Urothelium cell line (cell line): ENCODE data around the gene GALNT18.
A peak's percentile ranks its signal among the peaks of the same experiment; 100 is the strongest.
"Not testable (repeated sequence)": the region's sequence is repeated elsewhere in the genome, so short reads cannot be mapped to it uniquely, and the experiment has no call there.

Source experiments
- DNase-seq: peaks from one replicate; pipeline ENCODE4 v3.0.0; 2011; ENCODE audit warnings: low spot score, mixed read lengths
- FAIRE-seq: peaks from 2 replicates; lab custom pipeline; 2011; peaks lifted over from hg19 to GRCh38; lab: Jason Lieb, UNC

Gene GALNT18

DNA sequence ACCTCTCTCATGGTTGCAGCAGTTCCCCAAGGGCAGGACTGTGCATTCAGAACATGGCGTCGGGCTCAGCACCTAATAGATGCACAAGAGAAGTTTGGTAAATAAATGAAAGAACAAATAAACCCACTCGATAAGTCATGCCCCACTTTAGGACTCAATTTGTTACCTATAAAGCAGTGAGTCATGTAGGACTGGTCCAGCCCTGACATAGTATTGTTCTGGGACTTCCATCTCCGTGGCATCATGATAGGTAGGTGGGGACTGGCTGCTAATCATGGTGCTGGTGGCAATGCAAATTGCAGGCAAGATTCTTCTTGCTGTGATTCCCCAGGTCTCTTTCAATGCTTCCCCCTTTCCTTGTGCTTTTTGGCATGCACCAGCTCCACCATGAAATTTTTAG, 150.6 kb downstream of the GALNT18 start:
- DNase-seq, result no peak
- FAIRE-seq, result no peak

DNA sequence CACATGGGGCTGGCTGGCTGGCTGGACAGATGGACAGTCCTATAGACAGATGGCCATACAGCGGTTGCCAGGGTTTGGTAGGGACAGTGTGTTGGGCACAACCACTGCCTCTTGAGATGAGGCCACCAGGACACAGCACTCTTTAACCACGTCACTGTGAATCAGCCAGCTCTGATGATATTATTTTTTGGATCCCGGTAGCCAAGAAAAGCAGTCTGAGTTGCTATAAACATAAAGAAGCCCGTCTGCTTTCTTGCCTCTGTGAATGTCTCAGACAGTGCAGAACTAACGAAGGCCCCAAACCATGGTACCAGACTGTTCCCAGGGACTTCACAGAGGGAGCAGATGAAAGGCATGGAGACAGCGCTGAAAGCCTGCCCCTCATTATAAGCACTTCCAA, 152.9 kb downstream of the GALNT18 start:
- FAIRE-seq (no peak), DNase-seq (no peak)

DNA sequence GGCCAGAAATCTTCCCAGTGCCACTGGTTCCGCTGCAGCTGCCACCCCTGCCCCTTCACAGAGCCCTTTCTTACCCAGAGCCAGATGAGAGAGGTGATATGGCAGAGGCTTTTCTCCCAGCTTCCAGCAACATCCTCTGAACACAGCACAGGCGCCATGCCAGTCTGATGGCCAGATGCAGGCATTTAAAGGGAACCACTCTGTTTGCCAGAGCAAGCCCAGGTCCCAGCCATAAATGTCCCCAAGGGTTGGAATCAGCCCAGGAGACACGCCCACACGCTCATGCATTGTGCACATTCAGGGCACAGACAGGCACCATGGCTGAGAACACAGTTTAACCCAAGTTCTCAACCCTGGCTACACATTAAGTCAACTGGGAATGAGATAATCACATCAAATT, 154.5 kb downstream of the GALNT18 start:
- no peak for DNase-seq
- no peak for FAIRE-seq

DNA sequence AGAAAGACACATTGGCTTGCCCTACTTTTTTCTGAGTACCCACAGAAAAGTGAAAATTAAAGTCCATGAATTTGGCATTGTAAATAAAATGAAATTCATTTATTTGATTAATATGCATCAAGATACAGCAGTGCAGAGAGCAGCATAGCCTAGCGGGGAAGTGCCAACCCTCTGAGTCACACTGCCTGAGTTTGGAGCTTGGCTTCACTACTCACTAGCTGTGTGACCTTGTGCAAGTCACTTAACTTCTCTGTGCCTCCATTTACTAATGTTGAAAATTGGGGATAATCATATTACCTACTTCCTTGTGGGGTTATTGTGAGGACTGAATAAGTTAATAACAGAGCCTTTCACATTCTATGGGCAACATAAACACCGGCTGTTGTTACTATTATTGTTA, 157.2 kb downstream of the GALNT18 start:
- FAIRE-seq, result no peak
- DNase-seq, result no peak

DNA sequence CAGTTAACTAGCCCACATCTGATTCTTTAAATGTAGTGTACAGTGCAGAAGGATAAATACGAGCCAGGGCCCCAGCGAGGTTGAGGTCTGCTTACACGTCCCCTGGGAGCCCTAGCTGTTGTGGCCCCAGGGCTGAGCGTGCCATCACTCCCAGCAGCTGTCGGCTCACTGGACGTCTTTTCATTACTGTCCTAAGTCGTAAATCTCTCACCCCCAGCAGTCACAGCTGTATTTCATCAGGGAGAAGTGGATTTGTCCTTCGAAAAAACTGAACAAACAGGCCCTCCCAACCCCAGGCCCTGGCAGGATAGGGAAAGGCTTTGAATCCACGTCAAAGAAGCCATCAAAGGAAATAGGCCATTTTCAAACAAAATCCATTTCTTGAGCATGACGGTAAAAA, 158.4 kb downstream of the GALNT18 start:
- FAIRE-seq (no peak), DNase-seq (no peak)

DNA sequence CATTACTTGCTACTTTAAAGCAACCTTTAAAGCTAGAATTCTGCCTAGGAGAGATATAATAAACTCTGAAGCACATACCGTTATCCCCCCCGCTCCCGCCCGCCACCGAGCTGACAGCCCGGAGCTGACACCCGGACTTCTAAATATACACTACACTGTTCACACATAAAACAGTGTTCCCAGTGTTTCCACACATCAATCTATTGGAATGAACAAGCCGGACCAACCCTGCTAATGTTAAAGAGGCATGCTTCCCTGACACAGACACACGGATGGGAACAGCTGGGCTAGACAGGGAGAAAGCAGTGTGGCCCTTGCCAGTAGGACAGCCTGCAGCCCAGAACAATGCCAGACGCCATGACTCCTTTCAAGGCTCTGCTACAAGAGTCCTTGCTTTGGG, 160.3 kb downstream of the GALNT18 start:
- no peak for FAIRE-seq
- no peak for DNase-seq

DNA sequence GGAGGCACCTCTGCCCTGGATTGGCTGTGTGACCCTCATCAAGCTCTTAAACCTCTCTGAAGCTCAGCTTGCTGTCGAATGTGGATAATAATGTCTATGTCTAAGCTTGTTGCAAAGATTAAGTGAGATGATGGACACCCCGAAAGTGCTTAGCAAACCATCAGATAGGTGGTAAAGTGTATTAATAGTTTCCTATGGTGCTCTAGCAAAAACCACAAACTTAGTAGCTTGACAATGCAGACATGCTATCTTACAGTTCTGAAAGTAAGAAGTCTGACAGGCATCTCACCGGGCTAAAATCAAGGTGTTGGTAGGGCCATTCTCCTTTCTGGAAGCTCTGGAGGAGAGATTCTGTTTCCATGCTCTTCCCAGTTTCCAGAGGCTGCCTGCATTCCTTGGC, 162.2 kb downstream of the GALNT18 start:
- FAIRE-seq (no peak), DNase-seq (no peak)

DNA sequence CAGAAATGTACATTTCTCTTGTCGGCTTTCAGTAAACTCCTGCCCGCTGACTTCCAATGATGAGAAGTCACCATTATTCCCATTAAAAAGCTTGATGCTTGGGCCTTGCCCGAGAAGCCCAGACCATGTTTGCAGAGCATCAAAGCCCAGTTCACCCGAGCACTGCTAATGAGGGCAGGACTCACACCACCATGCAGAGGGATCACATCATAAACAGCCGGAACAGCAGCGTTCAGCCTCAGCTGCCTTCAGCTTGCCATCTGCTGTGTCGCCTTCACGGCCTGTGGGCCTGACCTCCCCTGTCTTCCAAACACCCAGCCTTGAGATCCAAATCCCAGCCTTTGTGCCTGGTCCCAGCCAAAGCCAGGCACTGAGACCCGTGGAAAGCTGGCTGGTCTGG, 163.3 kb downstream of the GALNT18 start:
- DNase-seq (no peak), FAIRE-seq (no peak)

DNA sequence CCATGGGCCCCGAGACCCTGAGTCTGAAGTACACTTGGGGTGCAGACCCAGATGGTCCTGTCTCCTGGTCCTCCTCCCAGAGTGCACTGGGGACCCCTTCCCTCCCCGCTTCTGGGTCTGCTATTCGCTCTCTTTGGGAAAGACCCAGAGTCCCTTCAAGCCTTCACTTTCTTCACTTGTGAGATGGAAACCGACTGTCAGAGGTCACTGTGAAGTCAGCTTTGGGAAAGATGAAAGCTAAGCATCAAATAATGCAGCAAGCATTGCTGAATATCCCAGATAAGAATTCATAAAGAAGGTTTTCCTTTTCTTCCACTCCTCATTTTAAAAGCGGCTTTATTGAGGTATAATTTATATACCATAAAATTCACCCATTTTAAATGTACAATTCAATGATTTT, 163.8 kb downstream of the GALNT18 start:
- FAIRE-seq (no peak), DNase-seq (no peak)

DNA sequence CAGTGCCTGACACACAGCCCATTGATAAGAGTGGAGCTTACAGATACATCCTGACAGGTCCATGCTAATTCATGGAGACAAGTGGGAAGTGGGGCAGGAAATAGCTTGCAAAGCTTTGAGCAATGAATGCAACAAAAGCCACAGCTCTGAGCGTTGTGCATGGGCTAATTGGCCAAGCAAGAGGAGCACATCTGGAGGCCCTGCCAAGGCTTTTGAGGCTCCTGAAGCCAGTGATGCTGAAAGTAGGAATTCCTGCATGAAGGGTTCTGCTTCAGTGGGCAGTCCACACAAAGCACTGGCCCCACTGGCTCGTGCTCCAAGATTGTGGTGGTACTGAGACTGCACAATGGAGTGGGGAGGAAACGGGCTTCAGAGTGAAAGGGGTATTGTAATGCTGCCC, 164.9 kb downstream of the GALNT18 start:
- DNase-seq (no peak), FAIRE-seq (no peak)

DNA sequence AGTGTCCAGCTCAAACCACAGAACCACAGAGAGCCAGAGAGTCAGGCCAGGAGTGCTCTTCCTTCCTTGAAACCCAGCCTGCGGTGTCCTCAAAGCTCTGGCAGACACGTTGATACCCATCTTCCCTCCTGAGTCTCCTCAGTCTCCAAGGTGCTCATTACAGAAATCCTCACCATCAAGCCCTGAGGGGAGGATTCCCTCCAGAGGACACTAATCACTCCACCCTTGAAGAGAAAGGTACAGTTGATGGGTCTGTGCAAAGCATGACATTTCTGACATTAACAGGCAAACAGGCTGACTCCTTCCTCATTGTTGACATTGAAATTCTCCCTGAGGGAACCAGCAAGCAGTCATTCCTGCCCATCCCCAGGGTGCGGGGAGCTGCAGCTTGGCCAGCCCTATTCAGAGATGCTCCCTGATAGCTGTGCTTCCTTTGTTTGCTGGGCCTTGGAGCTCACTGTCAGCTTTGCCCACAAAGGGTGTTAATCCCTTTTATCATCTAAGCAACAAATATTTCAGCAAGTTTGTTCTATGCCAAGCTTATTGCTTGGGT, 167.1 kb downstream of the GALNT18 start:
- no peak for FAIRE-seq
- DNase-seq, result no peak

DNA sequence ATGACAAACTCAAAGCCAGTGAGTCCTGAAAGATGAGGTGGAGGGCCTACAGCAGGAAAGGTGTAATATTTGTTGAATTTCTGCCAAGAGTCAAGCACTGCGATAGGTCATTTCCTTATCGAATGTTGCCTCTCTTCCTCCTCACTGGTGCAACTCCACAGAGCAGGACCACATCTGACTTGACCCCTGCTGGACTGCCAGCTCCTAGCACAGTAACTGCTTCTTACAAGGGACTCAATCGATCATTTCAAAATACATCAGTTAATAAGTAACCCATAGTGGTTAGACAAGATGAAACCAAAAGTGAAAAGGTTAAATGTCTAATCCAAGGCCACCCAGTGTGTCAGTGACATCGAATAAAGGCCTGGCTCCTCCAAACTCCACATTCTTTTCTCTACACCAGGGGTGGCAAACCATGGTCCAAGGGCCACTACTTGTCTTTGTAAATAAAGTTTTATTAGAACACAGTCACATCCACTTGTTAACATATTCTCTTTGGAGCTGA, 170.3 kb downstream of the GALNT18 start:
- FAIRE-seq (no peak), DNase-seq (peak; percentile 27)

DNA sequence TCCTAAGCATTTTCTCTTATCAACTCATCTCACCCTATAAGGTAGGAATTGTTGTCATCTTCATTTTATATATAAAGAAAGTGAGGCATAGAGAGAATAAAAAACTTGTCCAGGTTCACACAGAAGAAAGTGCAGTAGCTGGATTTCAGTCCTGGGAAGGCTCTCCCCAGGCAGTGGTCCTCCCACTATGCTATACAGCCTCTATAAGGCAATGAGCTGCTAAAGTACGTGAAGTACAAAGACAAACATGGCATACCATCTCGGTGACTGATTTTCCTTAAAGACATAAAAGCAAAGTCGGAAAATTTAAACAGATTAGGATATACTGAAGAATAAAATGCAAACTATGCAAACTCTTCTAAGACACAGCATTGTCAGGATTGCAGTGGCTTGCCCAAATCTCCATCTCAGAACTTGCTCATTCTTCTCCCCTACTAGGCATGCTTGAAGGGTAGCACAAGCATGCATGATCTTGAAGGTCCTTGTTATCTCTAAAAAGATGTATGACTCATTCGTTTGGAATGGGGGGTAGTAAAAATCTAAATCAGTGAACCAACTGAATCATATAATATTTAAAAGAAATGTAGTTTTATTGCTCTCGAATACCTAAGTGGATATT, 171.0 kb downstream of the GALNT18 start:
- DNase-seq, result peak; percentile 42

DNA sequence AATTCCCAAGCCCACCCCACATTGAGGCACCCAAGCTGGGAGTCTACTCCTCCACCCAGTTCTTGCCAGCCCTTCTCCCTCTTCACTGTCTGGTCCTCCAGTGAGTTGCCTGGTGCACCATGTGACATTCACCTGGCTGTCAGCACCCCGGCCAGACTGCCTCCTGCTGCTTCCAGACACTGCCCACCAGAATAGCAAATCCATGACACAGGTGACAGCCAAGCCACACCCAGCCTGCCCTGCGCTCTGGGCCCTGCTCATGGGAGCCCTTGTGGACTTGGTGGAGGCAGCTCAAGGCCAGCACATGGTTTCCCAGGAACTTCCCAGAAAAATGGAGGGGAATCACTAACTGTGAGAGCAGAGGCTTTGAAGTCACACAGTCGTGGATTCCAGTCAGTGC, 172.5 kb downstream of the GALNT18 start:
- no peak for DNase-seq
- FAIRE-seq, result no peak

More for the DNA sequence above, 171.0 kb downstream of the GALNT18 start:
- no peak for FAIRE-seq

DNA sequence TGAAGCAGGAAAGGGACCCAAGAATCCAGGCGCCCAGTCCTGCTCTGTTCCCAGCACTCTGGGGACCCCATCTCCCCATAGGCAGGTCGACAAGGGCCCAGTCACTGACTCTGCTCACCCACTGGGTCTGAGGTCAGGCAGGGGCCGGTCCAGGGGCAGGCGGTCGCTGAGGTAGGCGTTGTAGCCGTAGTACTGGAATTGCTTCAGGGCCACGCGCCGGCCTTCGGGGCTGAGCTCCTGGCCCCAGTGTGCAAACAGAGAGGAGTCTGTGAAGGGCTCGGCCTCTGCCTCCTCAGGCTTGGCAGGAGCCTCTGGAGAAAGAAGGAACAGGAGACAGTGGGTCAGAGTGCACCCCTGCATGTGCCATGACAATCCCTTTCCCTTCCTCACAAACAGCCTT, 173.2 kb downstream of the GALNT18 start:
- no peak for DNase-seq
- FAIRE-seq, result no peak

DNA sequence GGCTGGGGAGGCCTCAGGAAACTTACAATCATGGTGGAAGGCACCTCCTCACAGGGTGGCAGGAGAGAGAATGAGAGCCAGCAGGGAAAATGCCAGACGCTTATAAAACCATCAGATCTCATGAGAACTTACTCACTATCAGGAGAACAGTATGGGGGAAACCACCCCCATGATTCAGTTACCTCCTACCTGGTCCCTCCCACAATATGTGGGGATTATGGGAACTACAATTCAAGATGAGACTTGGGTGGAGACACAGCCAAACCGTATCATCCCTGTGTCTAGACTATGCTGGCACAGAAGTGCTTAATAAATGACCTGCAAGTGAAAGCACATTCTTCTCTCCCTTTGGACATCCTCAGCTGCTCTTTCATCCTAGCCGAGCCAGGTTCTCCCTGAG, 174.2 kb downstream of the GALNT18 start:
- not testable (repeated sequence) for DNase-seq, FAIRE-seq

DNA sequence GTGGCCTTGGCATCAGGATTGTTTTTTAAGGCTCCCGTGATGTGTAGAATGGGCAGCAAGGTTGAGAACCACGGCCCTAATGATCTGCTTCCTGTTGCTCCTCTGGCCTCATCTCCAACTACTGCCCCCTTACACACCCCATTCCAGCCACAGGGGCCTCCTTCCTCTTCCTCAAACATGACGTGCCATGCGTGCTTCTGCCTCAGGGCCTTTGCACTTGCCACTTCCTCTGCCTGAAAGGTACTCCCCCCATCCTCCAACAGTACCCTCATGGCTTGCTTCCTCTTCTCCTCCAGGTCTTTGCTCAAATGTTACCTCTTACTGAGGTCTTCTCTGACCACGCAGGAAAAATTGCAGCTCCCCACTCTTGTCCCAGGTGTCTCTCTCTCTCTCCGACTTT, 174.8 kb downstream of the GALNT18 start:
- DNase-seq (no peak), FAIRE-seq (no peak)

DNA sequence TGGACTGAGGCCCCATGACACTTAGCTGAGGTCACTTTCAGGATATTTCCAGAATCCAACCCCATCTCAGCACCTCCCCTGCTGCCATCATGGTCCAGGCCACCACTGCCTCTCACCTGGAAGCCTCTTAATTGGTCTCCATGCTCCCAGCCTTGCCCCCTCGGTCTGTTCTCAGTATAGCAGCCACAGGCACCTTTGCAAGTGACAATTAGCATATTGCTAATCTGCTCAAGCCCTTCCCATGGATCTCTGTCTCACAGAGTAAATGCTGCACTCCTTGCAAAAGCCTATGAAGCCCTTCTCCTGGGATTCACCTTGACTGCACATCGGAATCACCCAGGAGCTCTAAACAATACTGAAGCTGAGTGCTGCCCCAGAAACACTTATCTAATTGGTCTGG, 175.2 kb downstream of the GALNT18 start:
- FAIRE-seq (no peak), DNase-seq (no peak)

DNA sequence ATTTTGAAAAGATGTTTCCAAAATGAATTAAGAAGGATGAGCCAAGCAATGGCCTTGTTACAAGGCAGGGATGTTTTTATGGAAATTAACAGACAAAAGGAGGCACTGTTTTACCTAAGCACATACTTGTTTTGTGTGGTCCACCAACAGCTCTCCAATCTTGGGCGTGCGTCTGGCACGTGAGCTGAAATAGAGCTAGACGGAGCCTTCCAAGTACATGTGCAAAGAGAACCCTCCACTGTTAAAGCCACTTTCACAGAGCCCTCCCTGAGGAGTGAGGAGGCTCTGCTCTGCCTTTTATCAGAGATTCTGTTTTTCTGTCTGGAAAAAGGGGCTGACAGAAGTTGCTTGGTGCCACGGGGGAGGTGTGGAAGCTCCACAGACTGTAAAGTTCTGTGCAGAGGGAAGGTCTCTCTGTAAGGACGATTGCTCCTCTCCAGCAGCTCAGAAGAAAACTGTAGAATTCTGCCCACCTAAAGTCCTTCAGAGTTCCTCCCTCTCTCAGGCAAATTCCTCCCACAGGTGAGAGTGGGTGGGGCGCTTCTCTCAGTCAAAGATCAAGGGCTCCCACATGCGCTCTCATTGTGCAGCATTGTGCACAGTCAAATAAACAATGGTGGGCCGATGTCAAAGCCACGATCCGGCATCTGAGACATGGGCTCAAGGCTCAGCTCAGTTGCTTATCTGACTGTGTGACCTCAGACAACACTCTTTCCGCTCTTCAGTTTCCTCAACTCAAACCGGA, 176.2 kb downstream of the GALNT18 start:
- FAIRE-seq, result no peak

DNA sequence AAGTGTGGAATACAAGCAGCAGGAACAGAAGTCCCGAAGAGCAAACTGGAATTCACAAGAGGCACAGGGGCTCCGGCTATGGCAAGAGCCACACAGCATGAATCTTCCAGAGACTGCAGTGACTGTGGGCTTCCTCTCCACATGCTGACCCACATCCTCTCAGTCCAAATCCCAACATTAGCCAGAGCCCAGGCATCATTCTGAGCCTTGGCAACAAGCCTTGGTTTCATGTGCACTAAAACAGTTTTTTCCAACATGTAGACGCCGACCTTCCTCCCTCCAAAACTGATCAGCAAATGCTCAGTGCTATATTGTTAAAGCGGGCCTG, 177.0 kb downstream of the GALNT18 start:
- DNase-seq (no peak), FAIRE-seq (no peak)

More for the DNA sequence above, 176.2 kb downstream of the GALNT18 start:
- no peak for DNase-seq

DNA sequence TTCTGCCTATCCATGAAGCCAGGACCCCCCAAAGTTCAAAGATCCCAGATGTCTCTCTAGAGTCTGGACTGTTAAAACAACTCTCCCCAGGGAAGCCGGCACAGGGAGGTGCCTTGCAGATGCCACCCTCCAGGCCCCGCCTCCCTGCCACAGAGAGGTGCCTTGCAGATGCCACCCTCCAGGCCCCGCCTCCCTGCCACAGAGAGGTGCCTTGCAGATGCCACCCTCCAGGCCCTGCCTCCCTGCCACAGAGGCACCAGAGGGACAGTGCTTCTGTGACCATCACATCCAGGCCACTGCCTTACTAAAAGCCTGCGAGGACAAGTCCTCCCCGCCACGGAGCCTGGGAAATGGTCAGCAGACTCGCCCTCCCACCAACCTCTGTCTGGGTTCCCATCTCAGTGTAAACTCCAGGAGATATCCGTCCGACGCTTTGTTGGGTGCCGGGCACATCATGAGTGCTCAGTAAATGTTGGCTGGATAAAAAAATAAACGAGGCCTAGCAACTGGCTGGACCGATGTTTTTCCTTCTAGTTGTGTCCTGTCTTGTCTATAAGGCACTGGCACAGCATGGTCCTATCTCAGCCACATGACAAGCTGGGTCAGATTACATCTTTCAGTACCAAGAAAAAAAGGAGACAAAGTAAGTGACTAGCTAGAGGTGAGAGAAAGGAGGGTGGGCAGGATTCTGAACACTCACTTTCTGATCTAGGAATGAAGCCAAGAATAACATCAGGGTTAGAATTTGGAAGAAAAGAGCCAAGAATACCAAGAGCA, 177.6 kb downstream of the GALNT18 start:
- no peak for FAIRE-seq
- DNase-seq, result peak; percentile 17

DNA sequence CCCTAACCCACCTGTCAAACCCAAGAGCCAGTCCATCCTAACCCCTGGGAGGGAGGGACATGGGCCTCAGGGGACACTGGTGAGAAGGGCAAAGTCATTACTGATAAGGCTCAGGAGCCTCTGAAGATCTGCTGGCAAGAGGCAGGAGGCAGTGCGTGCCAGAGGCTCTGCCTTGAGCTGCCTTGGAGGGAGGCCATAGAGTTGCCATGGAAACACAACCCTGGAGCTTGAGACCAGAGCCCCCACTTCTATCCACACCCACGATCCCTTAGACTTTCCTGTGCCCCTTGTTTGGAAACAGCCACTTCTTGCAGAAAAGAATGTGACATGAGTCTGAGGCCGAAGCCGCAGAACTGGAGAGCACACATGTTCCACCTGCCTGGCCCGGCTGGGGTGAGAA, 179.0 kb downstream of the GALNT18 start:
- no peak for FAIRE-seq
- no peak for DNase-seq
